H1 (cell line): ENCODE results near the gene NUAK1. TPM values are rescaled to one million over a fixed set of nuclear protein-coding genes. Genes with fewer than 3 reads are reported as not detected.

ENCODE experiments used
- CTCF ChIA-PET: fragments of 300-600 bp; sonication (Branson Sonifier 250); formaldehyde crosslinking; loops from one replicate; lab custom pipeline; 2021; ENCODE audit not compliant: partially characterized antibody; lab: Charles Lee
- POLR2A ChIA-PET: fragments of 300-600 bp; sonication (Branson Sonifier 250); formaldehyde crosslinking; loops from one replicate; lab custom pipeline; 2021; ENCODE audit warnings: inconsistent platforms; ENCODE audit not compliant: partially characterized antibody; lab: Charles Lee
- DNase-seq, 2 experiments: peaks; one replicate each; pipeline versions ENCODE4 v3.0.0 to v3.0.0-alpha.2; 2010 to 2022; ENCODE audit warnings: low spot score in 2 of 2, low read depth in 1 of 2, mixed read lengths in 1 of 2
- FAIRE-seq: peaks from 2 replicates; lab custom pipeline; 2011; peaks lifted over from hg19 to GRCh38; lab: Jason Lieb, UNC
- H2AFZ ChIP-seq: 2 replicates; pipeline ENCODE4 v1.8.1; 2012; ENCODE audit warnings: low read length, inconsistent platforms
- H2AK5ac ChIP-seq: 2 replicates; pipeline ENCODE4 v1.6.1; 2013; ENCODE audit warnings: low read depth, low read length
- H2BK120ac ChIP-seq: replicated peaks from 2 replicates; pipeline ENCODE3; 2013; ENCODE audit warnings: low read depth, low read length, inconsistent platforms
- H2BK12ac ChIP-seq: 2 replicates; pipeline ENCODE4 v1.6.1; 2013; ENCODE audit warnings: low read depth, low read length
- H2BK15ac ChIP-seq: 2 replicates; pipeline ENCODE4 v1.6.1; 2013; ENCODE audit warnings: low read length
- H2BK20ac ChIP-seq: 2 replicates; pipeline ENCODE4 v1.6.1; 2013; ENCODE audit warnings: low read length
- H2BK5ac ChIP-seq: 2 replicates; pipeline ENCODE4 v1.6.1; 2013; ENCODE audit warnings: low read depth, low read length
- H3K14ac ChIP-seq: 2 replicates; pipeline ENCODE4 v1.6.1; 2013; ENCODE audit warnings: inconsistent platforms; ENCODE audit not compliant: insufficient read length
- H3K18ac ChIP-seq: 2 replicates; pipeline ENCODE4 v1.6.1; 2013; ENCODE audit warnings: low read length; ENCODE audit errors: extremely low read depth
- H3K23ac ChIP-seq: 2 replicates; pipeline ENCODE4 v1.6.1; 2013; ENCODE audit warnings: inconsistent platforms; ENCODE audit not compliant: insufficient read length
- H3K23me2 ChIP-seq: 2 replicates; pipeline ENCODE4 v1.6.1; 2013; ENCODE audit warnings: low read depth, low read length
- H3K27ac ChIP-seq: 2 replicates; pipeline ENCODE4 v1.6.1; 2011; ENCODE audit warnings: low read depth, low read length, inconsistent platforms
- H3K27me3 ChIP-seq, 4 experiments: replicated peaks in 1 of 4; 1 replicate in 1 of 4; 2 replicates in 3 of 4; pipeline versions ENCODE4 v1.6.1 to v1.8.1; 2011 to 2013; ENCODE audit warnings: low read length in 3 of 4, mild to moderate bottlenecking in 3 of 4, inconsistent platforms in 2 of 4, mixed read lengths in 2 of 4, moderate library complexity in 1 of 4; ENCODE audit not compliant: control insufficient read depth in 3 of 4, insufficient read depth in 3 of 4; ENCODE audit errors: extremely low read depth in 1 of 4
- H3K36me3 ChIP-seq, 4 experiments: 2 replicates each; pipeline versions ENCODE4 v1.6.1 to v1.8.1; 2011 to 2013; ENCODE audit warnings: mild to moderate bottlenecking in 4 of 4, low read length in 3 of 4, moderate library complexity in 2 of 4, control low read depth in 1 of 4, inconsistent platforms in 1 of 4; ENCODE audit not compliant: insufficient read depth in 4 of 4, control insufficient read depth in 2 of 4
- H3K4ac ChIP-seq: replicated peaks from 2 replicates; pipeline ENCODE3; 2013; ENCODE audit warnings: low read length, low read depth, mixed read lengths, inconsistent platforms; ENCODE audit not compliant: insufficient read length
- H3K4me1 ChIP-seq, 4 experiments: replicated peaks in 1 of 4; 1 replicate in 1 of 4; 2 replicates in 3 of 4; pipeline versions ENCODE4 v1.6.1 to v1.8.1; 2011 to 2013; ENCODE audit warnings: low read length in 3 of 4, inconsistent platforms in 2 of 4, mixed read lengths in 1 of 4; ENCODE audit not compliant: insufficient read depth in 4 of 4, control insufficient read depth in 3 of 4
- H3K4me2 ChIP-seq, 2 experiments: 2 replicates each; pipeline versions ENCODE4 v1.6.1 to v1.8.1; 2011 to 2013; ENCODE audit warnings: low read depth in 2 of 2, low read length in 2 of 2, control low read depth in 1 of 2, inconsistent platforms in 1 of 2, mild to moderate bottlenecking in 1 of 2; ENCODE audit not compliant: insufficient read depth in 1 of 2
- H3K4me3 ChIP-seq, 4 experiments: fragments of 200-600, 300-600 bp in 1 of 4; sonication (generic), shearing (Covaris generic), sonication (Bioruptor Twin) in 1 of 4; 2 replicates each; pipeline versions ENCODE4 v1.5.1 to v1.8.1; 2011 to 2016; ENCODE audit warnings: low read length in 4 of 4, low read depth in 3 of 4, control low read depth in 2 of 4, inconsistent platforms in 2 of 4, mild to moderate bottlenecking in 2 of 4, mixed read lengths in 1 of 4, moderate library complexity in 1 of 4; ENCODE audit not compliant: insufficient read depth in 2 of 4; ENCODE audit errors: extremely low read depth in 1 of 4
- H3K56ac ChIP-seq: replicated peaks from 2 replicates; pipeline ENCODE3; 2013; ENCODE audit warnings: low read depth, mild to moderate bottlenecking, mixed read lengths, low read length, inconsistent platforms; ENCODE audit not compliant: insufficient read length
- H3K79me1 ChIP-seq: 2 replicates; pipeline ENCODE4 v1.6.1; 2013; ENCODE audit warnings: low read depth, low read length, control low read depth
- H3K79me2 ChIP-seq, 2 experiments: 2 replicates each; pipeline versions ENCODE4 v1.6.1 to v1.8.1; 2012 to 2013; ENCODE audit warnings: low read length in 2 of 2, mild to moderate bottlenecking in 2 of 2, inconsistent platforms in 1 of 2; ENCODE audit not compliant: insufficient read depth in 2 of 2, control insufficient read depth in 1 of 2
- H3K9ac ChIP-seq, 4 experiments: replicated peaks in 1 of 4; 1 replicate in 1 of 4; 2 replicates in 3 of 4; pipeline versions ENCODE4 v1.6.1 to v1.8.1; 2011 to 2013; ENCODE audit warnings: low read depth in 3 of 4, low read length in 3 of 4, control low read depth in 2 of 4, mild to moderate bottlenecking in 2 of 4, moderate library complexity in 2 of 4, inconsistent platforms in 1 of 4; ENCODE audit errors: extremely low read depth in 1 of 4
- H3K9me3 ChIP-seq, 2 experiments: 2 replicates each; pipeline versions ENCODE4 v1.6.1 to v1.8.1; 2012 to 2013; ENCODE audit warnings: mild to moderate bottlenecking in 2 of 2, moderate library complexity in 2 of 2, control low read depth in 1 of 2, inconsistent platforms in 1 of 2, low read depth in 1 of 2, low read length in 1 of 2, mixed read lengths in 1 of 2; ENCODE audit not compliant: insufficient read depth in 2 of 2
- H4K20me1 ChIP-seq, 2 experiments: replicated peaks in 1 of 2; 2 replicates each; pipeline versions ENCODE3 to v1.8.1; 2011 to 2013; ENCODE audit warnings: inconsistent platforms in 2 of 2, low read length in 2 of 2, mild to moderate bottlenecking in 1 of 2; ENCODE audit not compliant: insufficient read depth in 2 of 2, control insufficient read depth in 1 of 2
- H4K5ac ChIP-seq: 2 replicates; pipeline ENCODE4 v1.6.1; 2013; ENCODE audit warnings: low read length, low read depth, mixed read lengths, inconsistent platforms; ENCODE audit not compliant: insufficient read length
- H4K8ac ChIP-seq: 2 replicates; pipeline ENCODE4 v1.8.0; 2013; ENCODE audit warnings: mild to moderate bottlenecking, moderate library complexity, low read length, inconsistent platforms; ENCODE audit not compliant: insufficient read depth; ENCODE audit errors: extremely low read depth
- H4K91ac ChIP-seq: replicated peaks from 2 replicates; pipeline ENCODE3; 2013; ENCODE audit warnings: low read length, mixed read lengths, inconsistent platforms; ENCODE audit not compliant: insufficient read length
- KDM5A ChIP-seq: fragments of 200-600 bp; IDR thresholded peaks from 2 replicates; pipeline ENCODE4 v1.7.1; 2012; ENCODE audit warnings: mild to moderate bottlenecking, low read length, inconsistent platforms, mixed read lengths
- WGBS, 2 experiments: shearing (Covaris generic) in 1 of 2; methylation state at CpG; one replicate each; pipeline versions ENCODE4 v1.1.6 to v1.1.7; 2013 to 2015; ENCODE audit warnings: low lambda C conversion rate in 2 of 2, mixed read lengths in 2 of 2, inconsistent platforms in 1 of 2, low coverage in 1 of 2, missing lambda C conversion rate in 1 of 2; ENCODE audit not compliant: insufficient replicate concordance in 2 of 2, insufficient coverage in 1 of 2, insufficient read length in 1 of 2; ENCODE audit errors: extremely low coverage in 1 of 2, missing lambda C conversion rate in 1 of 2; 5-methylcytosine and 5-hydroxymethylcytosine counted together
- polyA plus RNA-seq, 7 experiments: library from polyadenylated mRNA; depleted of rRNA in 3 of 7; stranded (reverse) in 5 of 7; unstranded in 2 of 7; fragments of >200 nt in 5 of 7; fragments of 200-250 nt in 2 of 7; gene quantifications; 1 replicate in 5 of 7; 2 replicates in 1 of 7; 4 replicates in 1 of 7; pipeline versions ENCODE4 v1.2.1 to v1.2.3, GENCODE V29; 2011 to 2013; ENCODE audit warnings: missing spikeins in 2 of 7, mixed read lengths in 2 of 7
- total RNA-seq: library from RNA; stranded (reverse); fragmentation: NEBNext Ultra II Directional; extraction: Animal tissue kit (Norgen Biotek cat#: 25700); gene quantifications from 2 replicates; pipeline ENCODE4 v1.2.1, GENCODE V29; 2021

Gene NUAK1
- total and polyA plus RNA-seq, 2 of the 8 experiments (the other 6 are each of a cell fraction or from before 2014, with no cell fraction given): 6.7 to 18.2 TPM

DNA sequence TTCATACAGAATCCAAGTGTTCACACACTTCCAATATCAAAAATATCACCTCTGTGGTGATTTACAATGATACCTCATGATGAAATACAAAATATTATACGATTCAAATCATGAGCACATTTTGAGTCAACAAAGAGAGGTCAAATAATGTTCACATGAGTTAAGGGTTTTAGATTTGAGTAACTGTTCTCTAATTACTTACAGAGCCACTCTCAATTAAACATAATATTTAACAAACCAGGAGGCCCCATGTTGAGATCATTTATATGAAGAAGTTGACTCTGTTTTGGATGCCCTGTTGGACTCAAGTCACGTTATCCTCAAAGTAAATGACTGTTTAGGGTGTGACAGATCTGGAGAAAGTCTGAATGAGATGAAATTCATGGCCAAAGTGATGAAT is 53.5 kb downstream of the NUAK1 start:
- Histone ChIP-seq H2BK15ac (no peak overlapping the region), H2AK5ac (no peak overlapping the region), H3K9me3 (no peaks in the 10 kb centered on the region), H2BK20ac (no peak overlapping the region), H3K4me3 (no peak overlapping the region), H3K4me1 (peaks cover 5 to 13% (median 8%) of the 10 kb centered on the region in 4 experiments), H4K8ac (no peak overlapping the region), H4K5ac (no peak overlapping the region), H3K36me3 (peaks cover 5 to 16% (median 8%) of the 10 kb centered on the region in 4 experiments; a peak in 5 of 8 replicates), H3K4ac (no peak overlapping the region), H3K4me2 (no peak overlapping the region; a peak in 1 of 4 replicates), H3K79me2 (peaks cover 0 to 3% of the 10 kb centered on the region in 2 experiments; a peak in 1 of 4 replicates), H4K91ac (no peak overlapping the region), H2BK5ac (no peak overlapping the region), H2BK12ac (no peak overlapping the region), H2AFZ (no peak overlapping the region), H3K27me3 (no peaks in the 10 kb centered on the region), H2BK120ac (no peak overlapping the region), H3K79me1 (no peaks in the 10 kb centered on the region), H4K20me1 (no peaks in the 10 kb centered on the region), H3K27ac (no peak overlapping the region), H3K9ac (no peak overlapping the region), H3K23ac (no peak overlapping the region), H3K14ac (no peak overlapping the region), H3K56ac (no peak overlapping the region), H3K18ac (no peak overlapping the region), H3K23me2 (no peaks in the 10 kb centered on the region)
- no peak for DNase-seq
- POLR2A ChIA-PET: interaction anchor here (2.3 kb wide), 1 partner anchor 23 kb away, joined by 6 read pairs; no protein-coding TSS in a partner anchor
- 90% methylated on average over 2 of the region's 2 CpGs; no CpG with 5 or more reads in 1 of the 2 experiments for WGBS, 2 experiments
- FAIRE-seq: no peak
- CTCF ChIA-PET: interaction anchor here (1.3 kb wide), 1 partner anchor 380 kb away, joined by 3 read pairs; no protein-coding TSS in a partner anchor
- TF ChIP-seq KDM5A: no peak
